Keratinocyte (primary cell): ENCODE results near the gene MTMR3. TPM values are rescaled to one million over a fixed set of nuclear protein-coding genes. Genes with fewer than 3 reads are reported as not detected.

Experiments used
- DNase-seq: peaks from one replicate; pipeline ENCODE4 v3.0.0-alpha.2; 2011; ENCODE audit warnings: low read depth, missing footprints, low spot score
- FAIRE-seq: peaks from 2 replicates; lab custom pipeline; 2011; peaks lifted over from hg19 to GRCh38; lab: Jason Lieb, UNC
- H2AFZ ChIP-seq: 2 replicates; pipeline ENCODE4 v1.6.0; 2012; ENCODE audit warnings: low read length, control low read depth, inconsistent platforms; ENCODE audit not compliant: control insufficient read depth
- H3K27ac ChIP-seq: 2 replicates; pipeline ENCODE4 v1.5.1; 2011; ENCODE audit warnings: low read length; ENCODE audit not compliant: control insufficient read depth, insufficient read depth
- H3K27me3 ChIP-seq: 3 replicates; pipeline ENCODE4 v1.6.0; 2011; ENCODE audit warnings: low read length; ENCODE audit not compliant: control insufficient read depth, insufficient read depth; ENCODE audit errors: extremely low read depth
- H3K36me3 ChIP-seq, 2 experiments: 2 replicates in 1 of 2; 3 replicates in 1 of 2; pipeline ENCODE4 v1.5.1; 2011; ENCODE audit warnings: low read length in 2 of 2, mild to moderate bottlenecking in 1 of 2; ENCODE audit not compliant: control insufficient read depth in 2 of 2, insufficient read depth in 2 of 2; ENCODE audit errors: extremely low read depth in 1 of 2
- H3K4me1 ChIP-seq: 3 replicates; pipeline ENCODE4 v1.5.1; 2011; ENCODE audit warnings: low read length; ENCODE audit not compliant: control insufficient read depth, insufficient read depth; ENCODE audit errors: extremely low read depth
- H3K4me2 ChIP-seq: 3 replicates; pipeline ENCODE4 v1.6.0; 2011; ENCODE audit warnings: low read depth, low read length; ENCODE audit not compliant: control insufficient read depth, insufficient read depth; ENCODE audit errors: extremely low read depth
- H3K4me3 ChIP-seq, 3 experiments: fragments of 200-600 bp in 1 of 3; sonication (generic) in 1 of 3; 2 replicates in 2 of 3; 3 replicates in 1 of 3; pipeline ENCODE4 v1.5.1; 2011 to 2016; ENCODE audit warnings: low read length in 3 of 3, mild to moderate bottlenecking in 3 of 3, control low read depth in 2 of 3, inconsistent platforms in 1 of 3, low read depth in 1 of 3, mixed read lengths in 1 of 3, mixed run types in 1 of 3, moderate library complexity in 1 of 3; ENCODE audit not compliant: control insufficient read depth in 2 of 3, insufficient read depth in 2 of 3; ENCODE audit errors: extremely low read depth in 1 of 3
- H3K79me2 ChIP-seq: 2 replicates; pipeline ENCODE4 v1.6.0; 2012; ENCODE audit warnings: low read length; ENCODE audit not compliant: control insufficient read depth, insufficient read depth
- H3K9ac ChIP-seq: 3 replicates; pipeline ENCODE4 v1.6.0; 2011; ENCODE audit warnings: low read length; ENCODE audit not compliant: control insufficient read depth, insufficient read depth; ENCODE audit errors: extremely low read depth
- H3K9me1 ChIP-seq: 3 replicates; pipeline ENCODE4 v1.6.0; 2011; ENCODE audit warnings: low read length; ENCODE audit not compliant: control insufficient read depth, insufficient read depth; ENCODE audit errors: extremely low read depth
- H3K9me3 ChIP-seq: 2 replicates; pipeline ENCODE4 v1.5.1; 2012; ENCODE audit warnings: low read depth, low read length; ENCODE audit not compliant: control insufficient read depth
- H4K20me1 ChIP-seq: 3 replicates; pipeline ENCODE4 v1.6.0; 2011; ENCODE audit warnings: low read length; ENCODE audit not compliant: control insufficient read depth, insufficient read depth; ENCODE audit errors: extremely low read depth
- CTCF ChIP-seq, 3 experiments: IDR thresholded peaks in 1 of 3; conservative IDR thresholded peaks in 1 of 3; optimal IDR thresholded peaks in 1 of 3; 2 replicates in 2 of 3; 3 replicates in 1 of 3; pipeline versions ENCODE3 to v1.5.1; 2011; ENCODE audit warnings: low read length in 3 of 3, mild to moderate bottlenecking in 3 of 3, moderate library complexity in 2 of 3, control low read depth in 1 of 3, inconsistent platforms in 1 of 3; ENCODE audit not compliant: insufficient read depth in 2 of 3; ENCODE audit errors: extremely low read depth in 1 of 3
- EZH2 ChIP-seq: IDR thresholded peaks from one replicate; pipeline ENCODE4 v1.6.1; 2012; ENCODE audit warnings: inconsistent platforms, mild to moderate bottlenecking, low read length, moderate library complexity
- dilution Hi-C: fragments of 300-500 bp; cut with MboI; formaldehyde crosslinking; loops from one replicate; pipeline ENCODE4 v1.7.0; 2020; ENCODE audit warnings: low sequenced_read_pairs; ENCODE audit not compliant: extremely low pct_ligation_motif_present
- polyA plus RNA-seq, 5 experiments: library from polyadenylated mRNA; depleted of rRNA in 3 of 5; stranded (reverse) in 3 of 5; stranded (forward) in 1 of 5; unstranded in 1 of 5; fragments of >200 nt; gene quantifications; 1 replicate in 1 of 5; 2 replicates in 3 of 5; 3 replicates in 1 of 5; pipeline versions ENCODE4 v1.2.1 to v1.2.3, GENCODE V29; 2011 to 2012; ENCODE audit warnings: missing spikeins in 2 of 5, low read depth in 1 of 5, low replicate concordance in 1 of 5

Gene MTMR3
- polyA plus RNA-seq, 1 donor (not counting 4 experiments of a cell fraction or from before 2014, with no cell fraction given) = 16.5 TPM

- no peak overlapping the region for H2AFZ ChIP-seq
- FAIRE-seq (no peak), DNase-seq (no peak)
- no peaks in the 10 kb centered on the region for H4K20me1 ChIP-seq
- TF ChIP-seq EZH2 = no peak
- no peak for TF ChIP-seq CTCF (optimal IDR thresholded peaks at IDR 0.05 in 1 of 3, IDR thresholded peaks at IDR 0.05 in 1 of 3, conservative IDR thresholded peaks at IDR 0.05 in 1 of 3; ENCODE audit: extremely low read depth in 1 of 3, insufficient read depth in 2 of 3, low read length in 3 of 3)
- no peak overlapping the region for H3K4me2 ChIP-seq
- dilution Hi-C loops = no loop called here
- H3K9me3 ChIP-seq = no peaks in the 10 kb centered on the region
- H3K9ac ChIP-seq = no peak overlapping the region
- no peak overlapping the region for H3K4me3 ChIP-seq
- H3K79me2 ChIP-seq = no peaks in the 10 kb centered on the region
- peaks cover 41 to 58% of the 10 kb centered on the region in 2 experiments for H3K36me3 ChIP-seq
- H3K27me3 ChIP-seq = no peaks in the 10 kb centered on the region
- no peak overlapping the region for H3K27ac ChIP-seq
- H3K9me1 ChIP-seq = peaks cover 2% of the 10 kb centered on the region
- H3K4me1 ChIP-seq = peaks cover 7% of the 10 kb centered on the region
These were observed 142.2 kb downstream of the MTMR3 start for GRCh38 chr22:30025221-30025620.

GRCh38 chr22:30026756-30027155 lies 143.8 kb downstream of the MTMR3 start:
- H3K79me2 ChIP-seq = no peaks in the 10 kb centered on the region
- H3K4me2 ChIP-seq = no peak overlapping the region
- H3K4me3 ChIP-seq = no peak overlapping the region
- FAIRE-seq (no peak), DNase-seq (no peak)
- no peaks in the 10 kb centered on the region for H3K9me3 ChIP-seq
- no peak overlapping the region for H2AFZ ChIP-seq
- H4K20me1 ChIP-seq = no peaks in the 10 kb centered on the region
- H3K9me1 ChIP-seq = no peaks in the 10 kb centered on the region
- peaks cover 32 to 49% of the 10 kb centered on the region in 2 experiments for H3K36me3 ChIP-seq
- dilution Hi-C loops = no loop called here
- H3K4me1 ChIP-seq = peaks cover 7% of the 10 kb centered on the region
- H3K27ac ChIP-seq = no peak overlapping the region
- H3K9ac ChIP-seq = no peak overlapping the region
- no peaks in the 10 kb centered on the region for H3K27me3 ChIP-seq
- no peak for TF ChIP-seq EZH2
- no peak for TF ChIP-seq CTCF (optimal IDR thresholded peaks at IDR 0.05 in 1 of 3, IDR thresholded peaks at IDR 0.05 in 1 of 3, conservative IDR thresholded peaks at IDR 0.05 in 1 of 3; ENCODE audit: extremely low read depth in 1 of 3, insufficient read depth in 2 of 3, low read length in 3 of 3)
